H1 (cell line): Measurements from ENCODE around the gene USP20. TPM values are rescaled to one million over a fixed set of nuclear protein-coding genes. Genes with fewer than 3 reads are reported as not detected.

Experiments
- CHD7 ChIP-seq: fragments of 300-600 bp; sonication (generic); IDR thresholded peaks from 2 replicates; pipeline ENCODE4 v1.7.1; 2012; ENCODE audit warnings: low read length, moderate library complexity, mild to moderate bottlenecking, inconsistent platforms; ENCODE audit not compliant: insufficient replicate concordance
- polyA plus RNA-seq, 7 experiments: library from polyadenylated mRNA; depleted of rRNA in 3 of 7; stranded (reverse) in 5 of 7; unstranded in 2 of 7; fragments of >200 nt in 5 of 7; fragments of 200-250 nt in 2 of 7; gene quantifications; 1 replicate in 5 of 7; 2 replicates in 1 of 7; 4 replicates in 1 of 7; pipeline versions ENCODE4 v1.2.1 to v1.2.3, GENCODE V29; 2011 to 2013; ENCODE audit warnings: missing spikeins in 2 of 7, mixed read lengths in 2 of 7
- total RNA-seq: library from RNA; stranded (reverse); fragmentation: NEBNext Ultra II Directional; extraction: Animal tissue kit (Norgen Biotek cat#: 25700); gene quantifications from 2 replicates; pipeline ENCODE4 v1.2.1, GENCODE V29; 2021

The USP20 gene
- total and polyA plus RNA-seq, 2 of the 8 experiments (the other 6 are each of a cell fraction or from before 2014, with no cell fraction given): 13.4 to 23.0 TPM

GRCh38 chr9:129865668-129866320, 30.5 kb downstream of the USP20 start (continued):
- TF ChIP-seq CHD7: no peak
